NCI-H1417 (cell line): ENCODE results near the gene NPTX1.
A peak's percentile ranks its signal among the peaks of the same experiment; 100 is the strongest.

ENCODE experiments used
- DNase-seq, 3 experiments: peaks; one replicate each; lab custom pipeline; 2025; lab: John Stamatoyannopoulos, UW

The NPTX1 gene

DNA sequence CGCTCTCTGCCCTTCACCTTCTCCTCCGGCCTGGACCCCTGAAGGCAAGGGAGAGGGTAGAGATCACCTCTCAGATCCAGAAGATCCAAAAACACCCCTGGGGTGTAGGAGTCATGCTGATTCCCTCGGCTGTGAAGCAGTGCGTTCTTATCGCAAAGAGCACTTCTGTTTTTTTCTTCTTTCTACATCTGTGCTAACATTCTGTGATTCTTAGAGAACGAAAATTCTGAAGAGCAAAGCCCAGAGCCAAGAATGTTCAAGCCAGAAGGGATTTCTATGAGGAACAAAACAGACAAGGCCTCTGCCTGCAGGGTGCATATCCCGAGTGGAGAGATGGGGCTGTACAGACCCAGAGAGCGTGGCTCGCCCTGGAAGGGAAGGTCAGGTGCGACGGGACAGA is 17.2 kb downstream of the NPTX1 start:
- DNase-seq: no peak

GRCh38 chr17:80458016-80458415 is 18.4 kb downstream of the NPTX1 start:
- DNase-seq: no peak

DNA sequence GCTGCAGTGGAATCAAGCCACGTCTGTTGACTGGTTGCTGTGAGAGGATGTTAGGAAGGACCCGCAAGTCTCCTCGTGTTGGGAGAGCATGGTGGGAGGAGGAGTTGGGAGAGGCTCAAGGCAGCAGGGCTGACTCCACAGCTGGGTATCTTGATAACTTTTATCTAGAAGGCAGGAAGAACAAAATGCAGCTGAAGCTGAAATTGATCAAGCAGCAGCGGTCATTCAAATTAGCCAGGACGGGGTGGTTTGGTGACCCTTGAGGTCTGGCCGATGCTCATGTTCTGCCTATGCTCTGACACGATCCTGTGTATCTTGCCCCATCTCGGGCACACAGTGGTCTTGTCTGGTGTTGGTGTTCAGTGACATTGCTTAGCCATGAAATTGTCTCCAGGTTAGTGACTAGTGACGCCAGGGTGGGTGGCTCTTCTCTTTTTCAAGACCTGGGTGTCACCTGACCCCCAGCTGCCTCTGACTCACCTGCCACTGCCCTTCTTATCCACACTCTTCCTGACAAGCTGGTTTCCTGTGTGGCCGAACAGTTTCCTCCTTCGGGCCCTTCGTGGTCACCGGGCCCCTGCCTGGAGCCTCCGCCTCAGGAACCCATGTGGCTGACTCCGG is 19.1 kb downstream of the NPTX1 start:
- DNase-seq: no peak

GRCh38 chr17:80456465-80457235 is 19.8 kb downstream of the NPTX1 start:
- DNase-seq: no peak

DNA sequence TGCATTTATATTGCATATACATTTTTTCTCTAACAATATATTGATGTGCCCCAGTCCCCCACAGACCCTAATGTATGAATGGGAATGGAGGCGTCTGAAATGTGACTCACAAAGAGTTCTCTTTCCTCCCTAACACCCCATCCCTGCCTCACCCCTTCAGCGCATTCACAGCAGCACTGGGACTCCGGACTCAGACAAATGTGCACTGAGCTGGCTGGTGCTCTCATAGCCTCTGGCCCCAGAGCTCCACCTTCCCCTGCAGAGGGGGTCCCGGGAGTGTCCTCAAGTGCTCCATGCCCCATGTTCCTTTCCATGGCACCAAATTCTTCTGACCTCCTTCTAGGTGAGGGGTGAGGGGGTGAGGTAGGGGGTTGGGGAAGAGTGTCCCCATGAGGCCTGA is 20.6 kb downstream of the NPTX1 start:
- no peak for DNase-seq

- DNase-seq: peak in 1 of 3 experiments; percentile 85
Measured at GRCh38 chr17:80455336-80455710, 21.1 kb downstream of the NPTX1 start.

DNA sequence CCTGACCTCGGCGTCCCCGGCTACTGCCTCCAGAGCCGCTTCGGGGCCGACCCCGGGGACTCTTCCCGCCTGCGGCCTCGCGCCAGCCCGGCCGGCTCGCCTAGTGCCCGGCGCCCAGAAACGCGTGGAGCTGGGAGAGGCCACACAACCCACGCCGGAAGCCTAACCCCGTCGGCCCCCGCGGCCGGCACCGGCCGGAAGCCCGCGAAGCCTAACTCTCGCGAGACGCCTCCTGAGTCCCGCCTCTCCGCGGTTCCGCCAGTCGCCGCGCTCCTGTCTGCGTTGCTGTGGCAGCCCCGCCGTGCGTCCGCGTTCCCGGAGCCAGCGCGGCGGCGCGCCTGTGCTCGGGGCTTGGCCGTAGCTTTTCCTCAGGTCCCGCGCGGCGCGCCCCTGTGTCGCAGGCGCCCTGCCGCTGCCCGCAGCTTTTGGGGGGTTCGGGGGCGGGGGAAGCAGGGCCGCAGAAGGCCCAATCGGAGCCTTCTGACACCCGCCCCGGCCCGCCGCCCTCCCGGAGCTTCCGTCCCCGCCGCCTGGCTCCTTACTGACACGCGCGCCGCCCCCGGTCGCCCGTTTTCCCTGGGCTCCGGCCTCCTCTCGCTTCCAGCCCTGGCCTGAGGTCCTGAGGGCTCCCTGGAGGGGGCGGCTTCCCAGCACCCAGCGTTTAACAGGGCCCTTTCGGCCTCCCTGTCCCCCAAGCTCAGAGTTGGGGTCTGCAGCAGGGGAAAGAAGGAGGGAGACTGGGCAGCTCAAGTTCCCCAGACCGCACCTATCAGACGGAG is 21.7 kb downstream of the NPTX1 start:
- DNase-seq: peak; percentile 95 to 97 (median 96)

DNA sequence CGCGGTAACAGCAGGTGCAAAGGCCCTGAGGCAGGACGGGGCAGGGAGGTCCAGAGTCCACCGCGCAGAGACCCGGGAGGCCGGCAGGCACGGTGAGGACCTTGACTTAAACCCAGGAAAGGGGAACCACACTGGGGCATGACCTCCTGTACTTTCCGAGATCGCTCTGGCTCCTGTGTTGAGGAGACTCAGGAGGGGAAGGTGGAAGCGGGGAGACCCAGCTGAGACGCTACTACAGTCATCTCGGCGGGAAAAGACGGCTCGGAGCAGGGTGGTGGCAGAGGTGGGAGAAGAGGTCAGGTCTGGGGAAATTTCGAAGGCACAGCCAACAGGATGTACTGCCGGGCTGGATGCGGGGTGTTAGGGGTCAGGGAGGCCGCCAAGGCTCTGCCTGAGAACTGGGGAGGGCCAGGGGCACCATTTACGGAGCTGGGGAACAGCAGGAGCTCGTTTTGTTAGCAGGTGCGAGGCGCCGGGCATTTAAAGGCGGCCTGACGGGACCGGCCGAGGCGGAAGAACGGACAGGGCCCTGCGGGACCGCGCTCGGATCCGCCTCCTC is 22.3 kb downstream of the NPTX1 start:
- no peak for DNase-seq

- peak in 1 of 3 experiments; percentile 15 for DNase-seq
Measured at GRCh38 chr17:80453126-80453997, 23.0 kb downstream of the NPTX1 start.

DNA sequence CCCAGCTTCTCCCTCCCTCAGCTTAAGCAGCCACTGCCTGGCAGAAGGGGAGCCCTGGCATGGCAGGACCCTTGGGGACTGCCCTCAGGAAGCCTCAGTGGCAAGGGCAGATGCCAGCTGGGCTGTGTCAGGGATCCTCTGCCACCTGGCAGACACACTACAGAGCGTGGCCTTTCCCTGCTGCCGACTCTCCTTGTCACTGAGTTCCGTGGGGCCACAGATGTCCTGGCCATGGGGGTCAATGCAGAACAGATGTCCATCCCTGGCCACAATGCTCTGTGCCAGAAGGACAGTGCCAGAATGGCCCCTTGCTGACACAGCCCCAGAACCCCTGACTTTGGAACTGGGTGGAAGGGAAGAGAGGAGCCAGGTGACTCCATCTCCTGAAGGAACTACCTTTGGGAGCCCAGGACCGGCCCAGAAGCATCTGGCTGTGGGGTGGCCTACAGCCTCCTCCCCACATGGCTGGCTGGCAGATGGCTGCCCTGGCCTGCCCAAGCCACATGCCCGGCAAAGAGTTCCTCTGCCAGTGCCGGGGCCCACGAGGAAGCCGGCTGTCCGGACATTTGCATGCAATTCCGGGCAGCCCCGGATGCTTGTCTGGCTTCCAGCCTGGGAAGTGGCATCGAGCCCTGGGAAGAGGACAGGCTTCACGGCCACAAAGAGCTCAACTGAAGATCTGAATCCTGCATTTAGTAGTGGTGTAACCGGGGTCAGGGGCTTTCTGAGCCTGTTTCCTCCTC is 24.1 kb downstream of the NPTX1 start:
- DNase-seq: no peak

GRCh38 chr17:80451104-80451775 is 25.2 kb downstream of the NPTX1 start:
- DNase-seq: no peak

- DNase-seq: no peak
Measured at GRCh38 chr17:80449930-80450576, 26.4 kb downstream of the NPTX1 start.

- DNase-seq: no peak
Measured at GRCh38 chr17:80449194-80449929, 27.0 kb downstream of the NPTX1 start.

- no peak for DNase-seq
Measured at GRCh38 chr17:80447790-80448189, 28.6 kb downstream of the NPTX1 start.

DNA sequence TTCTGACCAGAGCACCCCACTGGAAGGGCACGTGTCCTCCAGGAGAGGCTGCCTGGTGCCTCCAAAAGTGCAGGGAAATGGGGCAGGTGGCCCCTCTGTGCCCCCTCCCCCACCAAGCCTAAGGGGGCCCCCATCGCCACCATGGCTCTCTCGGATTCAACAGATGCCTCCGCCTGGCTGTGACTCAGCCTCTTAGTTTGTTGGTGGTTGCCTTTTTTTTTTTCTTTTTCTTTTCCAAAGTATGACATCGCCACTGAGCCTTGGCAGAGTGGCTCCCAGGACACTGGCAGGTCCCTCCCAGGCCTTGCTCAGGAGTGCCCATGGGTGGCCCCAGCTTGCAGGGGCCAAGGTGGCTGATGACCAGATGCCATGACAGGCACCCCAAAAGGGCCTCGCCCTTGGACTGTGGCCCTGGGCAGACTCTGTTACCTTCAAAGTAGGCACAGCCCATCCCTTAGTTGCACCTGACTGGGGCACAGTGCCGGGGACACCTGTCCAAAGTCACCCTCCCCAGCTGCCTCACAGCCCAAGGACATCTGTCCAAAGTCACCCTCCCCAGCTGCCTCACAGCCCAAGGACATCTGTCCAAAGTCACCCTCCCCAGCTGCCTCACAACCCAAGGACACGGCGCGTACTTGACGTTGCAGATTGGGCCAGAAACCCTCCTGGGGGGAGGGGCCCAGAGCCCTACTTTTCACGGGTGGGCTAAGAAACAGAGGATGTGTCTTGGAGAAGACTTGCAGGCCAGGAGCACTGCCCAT is 29.6 kb downstream of the NPTX1 start:
- no peak for DNase-seq

DNA sequence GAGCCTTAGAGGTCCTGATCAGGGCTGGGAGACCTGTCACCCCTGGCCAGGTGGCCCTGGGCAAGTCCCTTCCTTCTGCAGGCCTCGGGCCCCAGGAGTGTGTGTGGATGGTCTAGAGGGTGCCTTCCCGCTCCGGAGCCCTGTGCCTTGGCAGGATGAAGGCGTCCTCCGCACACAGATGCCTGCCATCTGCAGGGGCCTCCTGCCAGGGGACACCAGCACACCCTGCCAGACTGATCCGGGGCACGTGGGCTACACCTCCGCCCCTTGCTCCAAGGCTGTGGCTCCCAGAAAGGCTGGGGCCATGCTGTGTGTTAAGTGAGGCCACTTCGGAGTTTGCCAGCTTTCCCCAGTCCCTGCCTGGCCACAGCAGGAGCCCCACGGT is 30.7 kb downstream of the NPTX1 start:
- no peak for DNase-seq

DNA sequence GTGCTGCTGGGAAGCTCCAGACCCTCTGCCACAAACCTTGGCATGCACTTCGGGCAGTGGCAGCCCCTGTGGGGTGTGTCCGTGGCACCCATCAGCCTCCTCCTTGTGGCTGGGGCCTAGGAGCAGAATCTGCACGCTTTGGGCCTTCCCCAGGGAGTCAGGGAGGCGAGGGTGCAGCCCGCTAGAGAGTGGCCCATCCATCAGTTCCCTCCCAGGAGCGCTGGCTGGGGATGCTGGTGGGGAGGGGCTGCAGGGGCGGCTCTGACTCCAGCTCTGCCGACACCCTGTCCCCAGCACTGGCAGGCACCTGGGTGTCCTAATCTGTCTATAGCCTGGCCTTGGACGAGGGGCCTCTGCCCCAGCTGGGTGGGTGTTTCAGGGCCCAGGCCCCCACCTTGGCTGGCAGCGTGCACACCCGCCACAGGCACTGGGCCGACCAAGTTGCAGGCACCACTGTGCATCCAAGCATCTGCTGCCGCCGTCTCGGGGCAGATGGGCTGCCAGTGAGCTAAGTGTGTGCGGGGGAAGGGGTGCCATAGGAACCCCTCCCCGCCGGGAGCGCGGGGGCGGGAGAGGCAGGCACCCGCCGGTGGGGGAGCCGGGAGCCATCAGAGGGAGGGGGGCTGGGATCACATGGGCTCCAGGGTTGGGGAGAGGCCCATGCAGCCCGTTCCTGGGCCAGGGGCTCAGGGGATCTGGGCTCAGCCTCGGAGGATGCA is 31.2 kb downstream of the NPTX1 start:
- DNase-seq: peak in 1 of 3 experiments; percentile 34

- peak in 2 of 3 experiments; percentile 25 to 29 for DNase-seq
Measured at GRCh38 chr17:80444644-80444979, 31.8 kb downstream of the NPTX1 start.
